Endothelial cell of hepatic sinusoid (primary cell): ENCODE results near the gene SFXN5.

Experiments
- in situ Hi-C: cut with HindIII; loops from 2 replicates; pipeline ENCODE4 v1.10.0; 2017; ENCODE audit warnings: low sequenced_read_pairs

Gene SFXN5

DNA sequence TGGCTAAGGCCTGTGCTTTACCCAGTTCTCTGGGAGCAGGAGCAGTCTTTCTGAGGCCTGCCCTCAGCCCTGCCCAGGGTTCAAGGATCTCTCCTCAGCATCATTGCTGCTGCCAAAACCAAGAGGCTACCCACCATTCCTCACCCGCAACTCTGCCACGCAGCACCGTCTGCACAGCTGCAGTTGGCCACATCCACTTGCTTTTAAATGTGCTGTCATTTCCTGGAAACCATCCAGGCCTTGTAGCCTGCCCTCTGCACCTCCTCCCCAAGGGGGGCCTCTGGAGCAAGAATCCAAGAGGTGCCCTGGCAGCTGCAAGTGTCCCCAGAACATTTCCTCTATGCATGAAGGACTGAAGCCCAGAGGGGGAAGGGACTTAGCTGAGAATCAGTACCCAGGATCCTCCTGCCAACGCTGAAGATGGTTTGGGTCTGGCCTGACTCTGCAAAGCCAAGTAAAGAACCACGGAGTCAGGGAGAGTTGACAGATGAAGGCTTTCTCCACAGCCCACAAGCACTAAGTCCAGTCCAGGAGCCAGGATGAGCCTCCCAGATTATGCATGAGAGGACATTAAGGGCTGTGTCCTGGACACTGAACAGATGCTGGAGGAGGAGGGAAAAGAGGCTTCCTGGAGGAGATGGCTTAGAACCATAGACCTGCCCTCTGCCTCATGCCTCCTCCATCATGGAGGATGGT, 139.3 kb downstream of the SFXN5 start:
- in situ Hi-C loops = no loop called here

- in situ Hi-C loops = no loop called here
Measured at GRCh38 chr2:72931280-72931910, 140.1 kb downstream of the SFXN5 start.

DNA sequence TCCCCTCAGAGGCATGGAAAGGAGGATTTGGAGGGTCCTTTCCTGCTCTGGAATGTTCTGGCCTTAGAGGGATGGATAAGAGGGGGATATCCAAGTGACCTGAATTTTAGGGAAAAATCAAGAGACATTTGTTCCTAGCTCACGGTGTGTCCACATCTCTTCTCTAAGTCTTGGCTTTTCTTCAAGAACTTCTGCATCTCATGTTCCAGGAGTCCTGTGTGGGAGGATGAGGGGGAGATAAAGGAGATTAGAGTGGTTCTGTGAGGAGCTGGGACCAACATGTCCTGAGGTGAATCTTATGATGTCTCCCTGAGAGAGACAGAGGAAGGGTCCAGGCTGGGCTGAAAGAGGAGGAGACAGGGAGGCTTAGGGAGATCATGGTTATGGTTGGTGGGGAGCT, 142.5 kb downstream of the SFXN5 start:
- in situ Hi-C loops = loop anchor here (5.0 kb wide), 1 partner anchor 78 kb away; no protein-coding TSS in a partner anchor

DNA sequence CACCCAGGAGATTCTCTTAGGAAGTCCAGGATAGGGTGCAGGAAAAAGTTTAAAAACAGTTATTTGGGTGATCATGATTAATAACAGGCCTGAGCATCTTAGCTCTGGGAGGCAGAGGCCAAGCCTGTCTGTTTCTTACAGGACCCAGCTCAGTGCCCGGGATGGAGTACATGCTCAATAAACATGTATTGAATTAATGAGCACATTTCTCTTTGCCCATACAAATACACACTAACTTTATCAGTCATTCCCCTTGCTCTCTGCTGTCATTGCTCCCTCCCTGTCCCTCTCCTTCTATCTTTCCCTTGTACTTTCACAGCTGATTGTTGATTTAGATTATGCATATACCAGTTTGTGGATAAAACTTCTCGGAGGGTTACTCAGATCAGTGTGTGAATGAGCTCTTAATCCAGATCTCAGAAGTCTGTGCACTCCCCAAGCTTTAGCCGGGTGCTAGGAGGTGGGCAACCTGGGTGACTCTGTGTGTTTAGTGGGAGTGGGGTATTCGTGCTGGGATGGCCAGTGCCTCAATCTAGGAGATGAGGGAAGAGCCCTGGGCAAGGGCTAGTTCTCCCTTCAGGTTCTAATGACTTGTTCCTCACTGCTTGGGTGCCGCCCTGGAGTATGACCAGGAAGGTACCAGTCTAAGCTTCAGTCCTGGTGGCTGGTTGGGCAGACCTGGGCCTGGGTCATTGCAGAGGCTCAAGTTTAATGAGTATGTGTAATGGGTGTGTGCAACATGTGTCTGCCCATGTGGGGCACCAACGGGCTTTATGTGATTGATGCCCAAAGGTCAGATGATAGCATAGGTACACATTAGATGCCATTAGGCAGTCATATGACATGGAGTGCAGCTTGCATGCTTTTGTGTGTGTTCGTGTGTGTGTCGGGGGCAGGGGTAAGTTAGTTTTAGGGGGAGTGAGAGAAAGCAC, 143.6 kb downstream of the SFXN5 start:
- in situ Hi-C loops = loop anchor here (5.0 kb wide), 1 partner anchor 79 kb away; no protein-coding TSS in a partner anchor

DNA sequence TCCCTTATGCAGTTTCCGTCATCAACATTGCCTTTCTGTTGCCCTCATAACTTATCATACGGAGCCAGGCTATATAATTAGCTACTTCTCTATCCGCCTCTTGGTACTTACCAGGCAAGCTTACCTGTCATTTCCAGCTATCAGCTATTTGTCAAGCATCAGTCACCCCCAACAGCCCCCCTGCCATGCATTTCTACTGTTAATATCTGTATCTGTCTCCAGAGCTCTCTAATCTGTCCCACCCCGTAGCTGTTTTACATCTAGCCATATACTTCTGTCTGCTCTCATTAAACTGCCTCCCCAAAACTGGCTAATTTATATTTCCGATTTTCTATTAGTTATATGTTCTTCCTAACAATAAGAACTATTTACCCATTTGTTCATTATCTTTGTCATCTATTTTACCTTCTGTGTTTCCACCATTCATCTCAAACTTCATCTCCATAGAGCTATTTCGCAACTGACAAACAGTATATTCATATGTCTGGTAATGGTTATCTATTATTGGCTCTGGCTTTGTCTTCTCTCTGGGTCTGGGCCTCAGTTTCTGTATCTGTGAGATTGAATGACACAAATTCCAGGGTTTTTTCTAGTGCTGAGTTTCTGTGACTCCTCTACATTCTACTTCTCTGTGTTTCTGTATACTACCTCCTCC, 144.6 kb downstream of the SFXN5 start:
- in situ Hi-C loops = loop anchor here (5.0 kb wide), 1 partner anchor 80 kb away; no protein-coding TSS in a partner anchor

DNA sequence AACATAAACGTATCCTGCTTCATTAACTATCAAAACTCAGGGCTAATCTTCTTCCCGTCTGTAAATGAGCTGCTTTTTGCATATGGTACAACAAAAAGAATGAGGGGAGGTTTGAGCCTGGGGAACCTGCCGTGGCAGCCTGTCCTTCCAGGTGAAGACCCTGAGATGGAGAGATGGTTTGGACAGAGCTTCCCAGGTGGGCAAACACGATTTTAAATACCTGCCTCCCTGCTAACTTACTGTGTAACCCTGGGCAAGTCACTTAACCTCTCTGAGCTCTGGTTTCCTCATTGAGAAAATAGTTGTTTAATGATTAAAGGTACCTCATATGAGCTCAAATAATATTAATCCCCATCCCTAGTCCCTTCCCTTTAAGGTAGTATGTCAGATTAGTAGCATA, 145.1 kb downstream of the SFXN5 start:
- in situ Hi-C loops = loop anchor here (5.0 kb wide), 1 partner anchor 81 kb away; no protein-coding TSS in a partner anchor

GRCh38 chr2:72925328-72925943, 146.1 kb downstream of the SFXN5 start:
- in situ Hi-C loops = loop anchor here (5.0 kb wide), 1 partner anchor 82 kb away; no protein-coding TSS in a partner anchor

DNA sequence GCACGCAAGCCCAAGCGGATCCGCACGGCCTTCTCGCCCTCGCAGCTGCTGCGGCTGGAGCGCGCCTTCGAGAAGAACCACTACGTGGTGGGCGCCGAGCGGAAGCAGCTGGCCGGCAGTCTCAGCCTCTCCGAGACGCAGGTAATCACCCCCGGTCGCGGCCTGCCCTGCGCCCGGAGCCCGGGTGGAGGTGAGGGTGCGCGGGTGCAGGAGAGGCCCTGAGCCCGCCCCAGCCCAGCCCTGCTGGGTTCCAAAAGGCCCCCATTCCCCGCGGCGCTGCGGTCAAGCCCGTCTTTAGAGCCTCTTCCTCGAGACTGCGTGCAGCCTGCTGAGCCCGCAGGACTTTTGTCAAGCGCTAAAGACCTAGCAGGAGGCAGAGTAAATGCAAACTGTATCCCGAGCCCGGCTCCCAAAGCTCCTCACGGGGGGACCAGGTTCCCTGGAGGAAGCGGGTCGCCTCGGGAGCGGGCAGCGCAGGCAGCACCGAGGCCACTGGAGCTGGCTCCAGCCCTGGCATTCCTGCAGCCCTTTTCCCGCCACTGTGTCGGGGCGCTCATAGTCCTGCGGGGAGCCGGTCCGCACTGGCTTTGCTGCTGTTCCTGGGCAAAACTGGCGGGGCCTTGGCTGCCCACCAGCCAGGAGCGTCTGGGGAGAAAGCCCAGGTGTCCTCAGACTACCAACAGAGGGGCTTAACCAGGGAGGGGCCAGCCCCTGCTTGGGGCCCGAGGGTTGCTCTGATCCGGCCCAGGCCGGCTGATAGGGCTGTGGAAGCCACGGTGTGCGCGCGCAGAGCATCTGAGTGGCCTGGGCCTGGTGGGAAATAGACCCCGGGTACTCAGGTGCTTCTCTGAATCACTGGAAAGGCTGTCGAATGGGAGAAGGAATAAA, 146.9 kb downstream of the SFXN5 start:
- in situ Hi-C loops = loop anchor here (5.0 kb wide), 1 partner anchor 83 kb away; no protein-coding TSS in a partner anchor

DNA sequence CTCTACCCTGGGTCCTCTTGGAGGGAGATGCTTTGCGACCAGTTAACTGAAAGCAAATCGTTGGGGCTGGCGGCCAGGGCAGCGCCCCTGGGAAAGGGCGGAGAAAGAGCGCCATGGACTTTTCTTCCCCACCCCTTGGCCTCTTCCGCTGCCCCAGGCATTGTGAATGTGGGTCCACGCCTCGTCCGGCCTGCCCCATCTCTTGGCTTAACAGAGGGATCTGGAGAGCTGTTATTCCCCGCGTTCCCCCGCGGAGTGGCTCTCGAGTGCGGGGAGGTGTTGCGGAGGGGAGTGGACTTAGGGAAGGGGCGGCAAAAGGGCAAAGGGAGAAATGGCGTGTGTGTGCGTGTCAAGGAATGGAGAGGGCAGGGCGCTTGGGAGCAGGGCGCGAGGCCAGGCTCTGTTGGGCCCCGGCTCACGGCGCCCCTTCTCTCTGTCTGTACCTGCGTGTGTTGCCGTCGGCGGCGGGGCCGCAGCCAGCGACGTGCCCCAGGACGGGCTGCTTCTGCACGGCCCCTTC, 147.6 kb downstream of the SFXN5 start:
- in situ Hi-C loops = no loop called here

GRCh38 chr2:72921853-72922252, 149.7 kb downstream of the SFXN5 start:
- in situ Hi-C loops = no loop called here

DNA sequence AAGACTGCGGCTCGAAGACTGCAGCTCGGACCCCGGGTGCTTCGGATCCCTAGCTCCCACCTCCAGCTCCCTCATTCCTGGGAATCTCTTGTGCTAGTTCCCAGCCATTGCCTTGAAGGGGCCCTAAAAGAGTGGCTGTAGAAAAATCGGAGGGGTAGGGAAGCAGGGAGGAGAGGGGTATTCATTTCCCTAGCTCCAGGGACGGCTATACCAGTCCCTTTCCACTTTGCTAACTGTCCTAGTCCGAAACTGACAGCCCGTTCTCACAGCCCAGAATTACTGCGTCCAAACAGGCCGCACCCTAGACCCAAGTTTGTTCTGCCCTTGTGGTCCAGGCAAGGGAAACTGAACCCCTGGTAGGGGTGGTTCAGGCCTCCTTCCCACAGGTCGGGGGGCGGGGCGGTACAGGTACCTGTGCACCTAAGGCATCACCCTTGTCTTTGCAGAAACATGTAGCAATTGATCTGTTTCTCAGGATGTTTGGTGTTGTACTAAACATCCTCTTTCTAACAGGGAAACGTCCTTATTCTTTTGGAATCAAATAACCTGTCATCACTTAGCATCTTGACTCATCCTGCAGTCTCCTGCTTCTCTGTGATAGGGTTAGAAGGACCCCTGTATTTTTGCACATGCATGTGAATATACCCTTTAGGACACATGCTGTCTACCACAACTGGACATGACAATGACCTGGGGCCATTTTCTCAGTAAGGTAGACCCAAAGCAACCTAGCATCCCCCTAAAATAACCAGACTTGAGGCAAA, 150.2 kb downstream of the SFXN5 start:
- in situ Hi-C loops = no loop called here

- in situ Hi-C loops = no loop called here
Measured at GRCh38 chr2:72920318-72921087, 151.0 kb downstream of the SFXN5 start.

DNA sequence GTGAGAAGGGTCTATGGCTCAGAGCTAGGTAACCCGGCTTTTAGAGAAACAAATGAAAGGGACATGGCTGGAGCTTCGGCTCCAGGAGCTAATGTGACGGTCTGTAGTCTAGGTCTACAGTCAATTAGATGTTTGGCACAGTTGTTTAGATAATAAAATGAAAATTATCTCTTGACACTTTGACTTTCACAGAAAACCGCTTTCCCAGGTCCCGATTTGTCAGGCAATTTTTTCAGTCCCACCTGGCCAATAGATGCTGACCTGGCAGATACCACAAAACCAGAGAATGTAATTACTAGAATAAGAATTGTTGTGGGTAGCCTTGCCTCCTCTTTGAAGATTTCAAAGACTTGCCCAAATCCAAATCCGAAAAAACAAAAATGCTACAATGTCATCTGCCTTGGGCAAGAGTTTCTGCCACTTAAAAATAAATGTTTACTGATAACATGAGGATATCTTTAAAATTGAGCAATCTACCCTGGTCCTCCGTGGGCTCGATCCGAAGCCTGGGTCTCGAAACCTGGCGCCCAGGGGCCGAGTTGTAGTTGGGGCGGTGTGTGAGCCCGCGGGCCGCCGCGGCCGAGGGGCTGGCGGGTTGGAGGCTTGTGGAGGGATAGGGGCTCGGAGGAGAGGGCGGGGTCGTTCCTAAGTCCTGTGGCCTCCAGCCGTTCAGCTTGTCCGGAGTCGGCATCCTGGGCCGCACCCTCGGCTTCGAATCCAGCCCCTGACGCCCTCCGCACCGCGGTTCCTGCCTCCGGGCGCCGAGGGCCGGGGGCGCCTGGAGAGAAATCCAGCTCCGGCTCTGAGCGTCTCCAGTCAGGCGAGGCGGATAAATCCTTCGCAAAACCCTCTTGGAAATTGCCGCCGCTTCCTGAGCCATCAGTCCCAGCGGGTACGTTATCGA, 151.8 kb downstream of the SFXN5 start:
- in situ Hi-C loops = no loop called here

DNA sequence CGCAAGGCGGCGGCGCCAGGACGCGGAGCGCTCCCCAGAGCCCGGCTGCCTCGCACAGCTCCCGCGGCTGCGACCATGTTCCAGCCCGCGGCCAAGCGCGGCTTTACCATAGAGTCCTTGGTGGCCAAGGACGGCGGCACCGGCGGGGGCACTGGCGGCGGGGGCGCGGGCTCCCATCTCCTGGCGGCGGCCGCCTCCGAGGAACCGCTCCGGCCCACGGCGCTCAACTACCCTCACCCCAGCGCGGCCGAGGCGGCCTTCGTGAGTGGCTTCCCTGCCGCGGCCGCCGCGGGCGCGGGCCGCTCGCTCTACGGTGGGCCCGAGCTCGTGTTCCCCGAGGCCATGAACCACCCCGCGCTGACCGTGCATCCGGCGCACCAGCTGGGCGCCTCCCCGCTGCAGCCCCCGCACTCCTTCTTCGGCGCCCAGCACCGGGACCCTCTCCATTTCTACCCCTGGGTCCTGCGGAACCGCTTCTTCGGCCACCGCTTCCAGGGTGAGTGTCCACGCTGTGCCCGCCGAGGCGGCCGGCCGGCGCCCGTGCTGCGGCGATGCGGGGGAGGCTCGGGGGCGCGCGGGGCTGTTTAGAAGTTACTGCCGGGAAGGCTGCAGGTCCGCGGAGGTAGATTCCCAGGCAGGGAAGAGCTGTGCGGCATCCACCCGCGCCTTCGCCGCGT, 153.5 kb downstream of the SFXN5 start:
- in situ Hi-C loops = no loop called here

DNA sequence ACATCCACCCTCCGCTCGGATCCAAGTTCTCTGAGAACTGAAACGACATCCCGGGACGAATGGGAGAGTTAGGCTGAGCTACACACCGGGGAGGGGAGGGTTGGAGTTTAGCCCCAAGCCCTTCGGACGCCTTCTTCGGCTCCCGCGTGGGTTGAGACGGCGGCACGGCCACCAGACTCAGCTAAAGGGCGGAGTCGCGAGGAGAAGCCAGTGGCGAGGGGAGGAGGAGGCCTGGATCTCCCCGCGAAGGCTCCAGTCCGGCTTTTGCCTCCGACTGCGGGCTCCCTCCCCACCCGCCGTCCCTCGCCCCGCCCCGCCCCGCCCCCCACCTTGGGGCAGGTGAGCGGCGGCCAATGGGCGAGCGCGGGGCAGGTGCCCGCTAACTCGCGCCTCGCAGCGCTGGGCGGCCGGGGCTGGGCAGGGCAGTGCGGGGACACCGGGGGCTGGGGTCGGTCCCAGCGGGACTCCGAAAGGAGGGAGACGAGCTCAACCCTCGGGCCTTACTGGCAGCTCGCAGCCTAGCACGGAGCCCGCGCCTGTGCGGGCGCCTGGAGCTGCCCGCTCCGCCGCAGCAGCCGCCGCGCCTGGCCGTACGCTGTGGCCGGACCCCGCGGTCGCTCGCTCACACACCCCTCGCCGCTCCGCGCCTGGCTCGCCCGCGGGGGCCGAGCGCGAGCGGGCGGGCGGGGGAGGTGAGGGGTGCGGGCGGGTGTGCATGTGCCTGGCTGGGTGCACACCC, 154.2 kb downstream of the SFXN5 start, which contains the start of gene EMX1:
Gene EMX1 (plus strand): TSS at position 382 of the 739 bp plus-strand sequence. CDS start 334 bp downstream, at position 716.
- in situ Hi-C loops = no loop called here
